DMS114 treated with DMSO at 0.1 percent for 48 hours (cell line): ENCODE data around the gene CFAP410.
A peak's percentile ranks its signal among the peaks of the same experiment; 100 is the strongest.
"Not testable (repeated sequence)": the region's sequence is repeated elsewhere in the genome, so short reads cannot be mapped to it uniquely, and the experiment has no call there.

Source experiments
- DNase-seq: peaks from one replicate; lab custom pipeline; 2025; ENCODE audit not compliant: unreplicated experiment; lab: John Stamatoyannopoulos, UW

The CFAP410 gene

GRCh38 chr21:44351535-44352252 lies 12.5 kb upstream of the CFAP410 start:
- no peak for DNase-seq

GRCh38 chr21:44350773-44351481 lies 11.7 kb upstream of the CFAP410 start:
- DNase-seq: no peak

- no peak for DNase-seq
Observed at GRCh38 chr21:44349847-44350772, 10.9 kb upstream of the CFAP410 start.

- DNase-seq: no peak
Observed at GRCh38 chr21:44349416-44349846, 10.2 kb upstream of the CFAP410 start.

- no peak for DNase-seq
Observed at GRCh38 chr21:44348861-44349260, 9.7 kb upstream of the CFAP410 start.

- DNase-seq: no peak
Observed at GRCh38 chr21:44347911-44348451, 8.8 kb upstream of the CFAP410 start.

- DNase-seq: no peak
Observed at GRCh38 chr21:44345495-44345894, 6.3 kb upstream of the CFAP410 start.

GRCh38 chr21:44344541-44345183 lies 5.5 kb upstream of the CFAP410 start:
- DNase-seq: no peak

GRCh38 chr21:44342981-44343380 lies 3.8 kb upstream of the CFAP410 start:
- not testable (repeated sequence) for DNase-seq

GRCh38 chr21:44341726-44342458 lies 2.7 kb upstream of the CFAP410 start:
- not testable (repeated sequence) for DNase-seq

- DNase-seq: peak; percentile 5
Observed at GRCh38 chr21:44337941-44338895, 972 bp downstream of the CFAP410 start.

GRCh38 chr21:44337449-44337848 lies 1.7 kb downstream of the CFAP410 start:
- no peak for DNase-seq

- no peak for DNase-seq
Observed at GRCh38 chr21:44335266-44336059, 3.7 kb downstream of the CFAP410 start.

- no peak for DNase-seq
Observed at GRCh38 chr21:44334329-44335030, 4.7 kb downstream of the CFAP410 start.

- no peak for DNase-seq
Observed at GRCh38 chr21:44333509-44334328, 5.5 kb downstream of the CFAP410 start.

- no peak for DNase-seq
Observed at GRCh38 chr21:44332965-44333364, 6.2 kb downstream of the CFAP410 start.

GRCh38 chr21:44332383-44332782 lies 6.8 kb downstream of the CFAP410 start:
- DNase-seq: no peak
